ENCODE measurements around the gene ASXL2.
"Not testable (repeated sequence)": the region's sequence is repeated elsewhere in the genome, so short reads cannot be mapped to it uniquely, and the experiment has no call there.

The ASXL2 gene

GRCh38 chr2:25722224-25722623 is 156.1 kb downstream of the ASXL2 start:
- no peaks in the 10 kb centered on the region for H3K9me3 Mint-ChIP-seq
- no peak for ATAC-seq (replicated peaks)

GRCh38 chr2:25720575-25720974 is 157.7 kb downstream of the ASXL2 start:
- H3K27ac Mint-ChIP-seq, result no peak overlapping the region
- H3K36me3 Mint-ChIP-seq (ENCODE audit: insufficient read depth), result no peaks in the 10 kb centered on the region
- DNase-seq (no peak), ATAC-seq (replicated peaks) (no peak)
- no peak overlapping the region for H3K4me3 Mint-ChIP-seq
- peaks cover 13 to 30% of the 10 kb centered on the region in 2 donors for H3K27me3 Mint-ChIP-seq
- H3K9me3 Mint-ChIP-seq, result no peaks in the 10 kb centered on the region
- peaks cover 0 to 6% of the 10 kb centered on the region in 2 donors for H3K4me1 Mint-ChIP-seq (ENCODE audit: low read depth in 2 of 2)

More at GRCh38 chr2:25722224-25722623, 156.1 kb downstream of the ASXL2 start:
- DNase-seq, result no peak
- no peaks in the 10 kb centered on the region for H3K36me3 Mint-ChIP-seq (ENCODE audit: insufficient read depth)
- H3K27me3 Mint-ChIP-seq, result peaks cover 13 to 27% of the 10 kb centered on the region in 2 donors
- H3K4me1 Mint-ChIP-seq (ENCODE audit: low read depth in 2 of 2), result peaks cover 0 to 6% of the 10 kb centered on the region in 2 donors
- H3K27ac Mint-ChIP-seq, result no peak overlapping the region
- no peak overlapping the region for H3K4me3 Mint-ChIP-seq

DNA sequence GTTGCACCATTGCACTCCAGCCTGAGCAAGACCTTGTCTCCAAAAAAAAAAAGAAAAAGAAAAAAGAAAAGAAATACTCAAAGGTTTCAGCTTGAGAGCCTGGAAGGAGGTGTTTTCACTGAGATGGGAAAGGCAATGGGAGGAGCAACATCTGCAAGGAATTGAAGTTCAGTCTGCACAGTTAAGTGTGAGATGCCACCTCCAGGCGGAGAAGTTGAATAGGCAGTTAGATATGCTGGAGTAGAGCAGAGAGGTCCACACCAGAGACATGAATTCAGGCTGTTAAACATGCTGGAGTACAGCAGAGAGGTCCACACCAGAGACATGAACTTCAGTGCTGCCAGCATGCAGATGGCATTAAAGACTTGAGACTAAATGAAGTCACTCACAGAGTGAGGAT is 163.5 kb downstream of the ASXL2 start:
- peaks cover 12 to 60% of the 10 kb centered on the region in 2 donors for H3K27me3 Mint-ChIP-seq

DNA sequence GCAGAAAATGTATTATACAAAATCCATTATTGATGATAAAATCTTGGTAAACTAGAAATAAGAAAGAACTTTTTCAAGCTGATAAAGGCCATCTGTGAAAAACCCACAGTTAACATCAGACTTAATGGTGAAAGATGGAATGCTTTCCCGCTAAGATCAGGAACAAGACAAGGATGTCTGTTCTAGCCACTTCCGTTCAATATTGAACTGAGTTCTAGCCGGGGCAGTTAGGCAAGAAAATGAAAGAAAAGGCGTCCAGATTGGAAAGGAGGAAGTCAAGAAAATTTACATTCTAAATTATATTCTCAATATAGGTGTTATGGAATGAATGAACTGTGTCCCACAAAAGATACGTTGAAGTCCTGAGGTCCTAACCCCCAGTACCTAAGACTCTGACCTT is 165.8 kb downstream of the ASXL2 start:
- ATAC-seq (replicated peaks), result no peak
- DNase-seq, result no peak
- H3K4me3 Mint-ChIP-seq, result no peak overlapping the region
- no peaks in the 10 kb centered on the region for H3K36me3 Mint-ChIP-seq (ENCODE audit: insufficient read depth)
- peaks cover 0 to 6% of the 10 kb centered on the region in 2 donors for H3K4me1 Mint-ChIP-seq (ENCODE audit: low read depth in 2 of 2)
- H3K27me3 Mint-ChIP-seq, result peaks cover 12 to 72% of the 10 kb centered on the region in 2 donors
- H3K27ac Mint-ChIP-seq, result no peak overlapping the region
- no peaks in the 10 kb centered on the region for H3K9me3 Mint-ChIP-seq

More for the DNA sequence above, 163.5 kb downstream of the ASXL2 start:
- DNase-seq (no peak), ATAC-seq (replicated peaks) (no peak)
- H3K4me3 Mint-ChIP-seq, result no peak overlapping the region
- H3K9me3 Mint-ChIP-seq, result no peaks in the 10 kb centered on the region
- H3K4me1 Mint-ChIP-seq (ENCODE audit: low read depth in 2 of 2), result peaks cover 0 to 11% of the 10 kb centered on the region in 2 donors
- no peaks in the 10 kb centered on the region for H3K36me3 Mint-ChIP-seq (ENCODE audit: insufficient read depth)
- H3K27ac Mint-ChIP-seq, result no peak overlapping the region

DNA sequence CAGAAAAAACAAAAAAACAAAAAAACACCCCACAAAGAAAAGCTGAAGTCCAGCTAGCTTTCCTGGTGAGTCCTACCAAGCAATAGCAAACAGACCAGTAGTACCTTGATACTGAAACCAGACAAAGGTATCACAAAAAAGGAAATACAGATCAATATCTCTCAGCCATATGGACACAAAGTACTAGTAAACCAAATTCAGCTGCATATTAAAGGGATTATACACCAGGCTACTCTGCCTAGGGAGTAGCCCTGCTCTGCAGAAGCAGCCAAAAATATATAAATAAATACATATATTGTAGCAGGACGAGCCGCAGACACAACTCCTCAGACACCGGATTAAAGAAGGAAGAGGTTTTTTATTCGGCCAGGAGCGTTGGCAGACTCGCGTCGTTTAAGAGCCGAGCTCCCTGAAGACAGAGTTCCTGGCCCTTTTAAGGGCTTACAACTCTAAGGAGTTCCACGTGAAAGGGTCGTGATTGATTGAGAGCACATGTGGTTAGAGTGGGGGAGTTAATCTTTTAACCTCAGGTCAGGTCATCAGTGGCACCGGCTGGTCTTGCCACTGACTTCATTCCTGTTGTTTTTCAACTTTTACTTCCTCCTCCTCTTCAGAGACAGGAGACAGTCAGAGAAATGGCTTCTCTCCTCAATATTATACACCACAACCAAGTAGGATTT is 166.5 kb downstream of the ASXL2 start:
- Mint-ChIP-seq H3K27ac (peak overlapping the region in 1 of 2 donors; percentile 53), H3K36me3 (ENCODE audit: insufficient read depth) (no peaks in the 10 kb centered on the region), H3K27me3 (peaks cover 12 to 70% of the 10 kb centered on the region in 2 donors), H3K9me3 (no peaks in the 10 kb centered on the region), H3K4me1 (ENCODE audit: low read depth in 2 of 2) (peaks cover 0 to 6% of the 10 kb centered on the region in 2 donors), H3K4me3 (no peak overlapping the region)
- DNase-seq, result no peak
- ATAC-seq (replicated peaks), result no peak

DNA sequence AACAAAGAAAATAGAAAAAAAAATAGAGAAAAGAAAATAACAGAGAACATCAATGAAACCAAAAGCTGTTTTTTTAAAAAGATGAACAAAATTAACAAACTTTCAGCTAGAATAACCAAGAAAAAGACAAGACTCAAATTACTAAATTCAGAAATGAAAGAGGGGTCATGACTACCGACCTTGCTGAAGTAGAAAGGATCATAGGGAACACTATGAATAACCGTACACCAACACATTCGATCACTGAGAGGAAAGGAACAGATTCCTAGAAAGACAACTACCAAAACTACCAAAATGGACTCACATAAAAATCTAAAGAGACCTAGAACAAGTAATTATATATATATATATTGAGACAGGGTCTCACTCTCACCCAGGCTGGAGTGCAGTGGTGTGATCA is 167.5 kb downstream of the ASXL2 start:
- no peak overlapping the region for H3K4me3 Mint-ChIP-seq

DNA sequence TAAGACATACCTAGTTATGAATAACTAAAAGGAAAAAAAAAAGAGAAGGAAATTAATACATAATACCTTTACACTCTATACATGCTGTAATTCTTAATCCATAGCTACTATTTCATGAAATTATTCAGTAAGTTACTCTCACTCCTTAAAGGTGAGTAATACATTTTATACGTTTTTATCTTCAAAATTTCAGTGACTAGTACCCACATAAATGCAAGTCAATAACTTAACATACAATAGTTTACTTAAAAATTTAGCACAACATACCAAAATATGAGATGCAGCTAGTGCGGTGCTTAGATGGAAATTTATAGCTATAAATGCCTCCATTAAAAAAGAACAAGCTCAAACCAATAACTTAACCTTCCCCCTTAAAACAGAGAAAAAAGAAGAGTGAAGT is 168.9 kb downstream of the ASXL2 start:
- no peak overlapping the region for H3K4me3 Mint-ChIP-seq
- H3K9me3 Mint-ChIP-seq, result no peaks in the 10 kb centered on the region
- DNase-seq (no peak), ATAC-seq (replicated peaks) (no peak)
- H3K27ac Mint-ChIP-seq, result no peak overlapping the region
- H3K36me3 Mint-ChIP-seq (ENCODE audit: insufficient read depth), result no peaks in the 10 kb centered on the region
- peaks cover 12 to 60% of the 10 kb centered on the region in 2 donors for H3K27me3 Mint-ChIP-seq
- H3K4me1 Mint-ChIP-seq (ENCODE audit: low read depth in 2 of 2), result peaks cover 0 to 6% of the 10 kb centered on the region in 2 donors

More for the DNA sequence above, 167.5 kb downstream of the ASXL2 start:
- H3K27me3 Mint-ChIP-seq, result peaks cover 12 to 68% of the 10 kb centered on the region in 2 donors
- no peaks in the 10 kb centered on the region for H3K36me3 Mint-ChIP-seq (ENCODE audit: insufficient read depth)
- no peaks in the 10 kb centered on the region for H3K9me3 Mint-ChIP-seq
- no peak overlapping the region for H3K27ac Mint-ChIP-seq
- no peak for DNase-seq
- ATAC-seq (replicated peaks), result no peak
- H3K4me1 Mint-ChIP-seq (ENCODE audit: low read depth in 2 of 2), result peaks cover 0 to 6% of the 10 kb centered on the region in 2 donors

DNA sequence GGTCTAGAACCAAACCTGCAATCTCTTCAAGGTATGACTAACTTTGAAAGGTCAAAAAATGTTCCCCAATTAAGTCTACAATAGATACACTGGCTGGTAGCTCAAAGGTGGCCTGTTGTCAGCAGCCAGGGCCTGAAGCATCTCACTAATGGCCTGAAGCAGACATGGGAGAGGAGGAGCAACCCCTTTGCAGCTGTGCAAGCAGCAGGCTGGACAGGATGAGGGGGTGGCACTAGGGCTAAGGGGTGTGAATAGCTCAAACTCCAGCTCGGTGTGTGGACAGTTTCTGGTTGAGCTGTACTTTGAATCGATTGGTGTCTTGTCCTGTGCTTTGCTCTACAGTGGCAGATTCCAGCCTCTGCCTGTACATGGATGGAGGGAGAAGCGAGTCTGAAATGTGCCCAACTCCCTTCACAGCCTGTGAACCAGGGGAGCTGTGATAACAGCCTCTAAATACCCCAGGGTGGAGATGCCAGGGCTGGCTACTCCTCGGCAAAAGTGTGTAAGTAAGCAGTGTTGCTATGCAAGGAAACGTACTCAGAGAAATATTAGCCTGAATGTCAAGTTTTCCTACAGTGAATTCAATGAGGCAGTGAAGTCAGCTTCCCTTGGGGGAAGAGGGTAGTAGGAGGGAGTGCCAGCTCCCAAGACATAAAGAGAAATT is 170.2 kb downstream of the ASXL2 start:
- Mint-ChIP-seq H3K4me1 (ENCODE audit: low read depth in 2 of 2) (peaks cover 0 to 6% of the 10 kb centered on the region in 2 donors), H3K36me3 (ENCODE audit: insufficient read depth) (no peaks in the 10 kb centered on the region), H3K4me3 (no peak overlapping the region), H3K27ac (no peak overlapping the region), H3K27me3 (peaks cover 12 to 60% of the 10 kb centered on the region in 2 donors), H3K9me3 (no peaks in the 10 kb centered on the region)
- ATAC-seq (replicated peaks) (no peak), DNase-seq (no peak)

GRCh38 chr2:25705575-25705974 is 172.7 kb downstream of the ASXL2 start:
- DNase-seq, result not testable (repeated sequence)

GRCh38 chr2:25701801-25702200 is 176.5 kb downstream of the ASXL2 start:
- no peak overlapping the region for H3K4me3 Mint-ChIP-seq
- DNase-seq (no peak), ATAC-seq (replicated peaks) (no peak)
- H3K9me3 Mint-ChIP-seq, result no peaks in the 10 kb centered on the region
- peaks cover 0 to 3% of the 10 kb centered on the region in 2 donors for H3K27me3 Mint-ChIP-seq
- H3K27ac Mint-ChIP-seq, result peak overlapping the region in 1 of 2 donors; percentile 80
- no peaks in the 10 kb centered on the region for H3K36me3 Mint-ChIP-seq (ENCODE audit: insufficient read depth)
- H3K4me1 Mint-ChIP-seq (ENCODE audit: low read depth in 2 of 2), result peaks cover 0 to 4% of the 10 kb centered on the region in 2 donors

More at GRCh38 chr2:25705575-25705974, 172.7 kb downstream of the ASXL2 start:
- not testable (repeated sequence) for H3K27ac Mint-ChIP-seq; H3K4me1 Mint-ChIP-seq (ENCODE audit: low read depth in 2 of 2); H3K9me3 Mint-ChIP-seq; ATAC-seq (replicated peaks); H3K4me3 Mint-ChIP-seq; H3K36me3 Mint-ChIP-seq (ENCODE audit: insufficient read depth)
- peaks cover 6 to 37% of the 10 kb centered on the region in 2 donors for H3K27me3 Mint-ChIP-seq

- Mint-ChIP-seq H3K27me3 (no peaks in the 10 kb centered on the region), H3K4me1 (ENCODE audit: low read depth in 2 of 2) (peaks cover 0 to 4% of the 10 kb centered on the region in 2 donors), H3K27ac (no peak overlapping the region), H3K36me3 (ENCODE audit: insufficient read depth) (no peaks in the 10 kb centered on the region), H3K4me3 (no peak overlapping the region), H3K9me3 (no peaks in the 10 kb centered on the region)
- peak; percentile 45 for ATAC-seq (replicated peaks)
- DNase-seq, result peak; percentile 7 to 31 (median 13)
These were observed 178.0 kb downstream of the ASXL2 start for GRCh38 chr2:25700221-25700660.

- ATAC-seq (replicated peaks) (no peak), DNase-seq (no peak)
- Mint-ChIP-seq H3K27ac (no peak overlapping the region), H3K9me3 (no peaks in the 10 kb centered on the region), H3K27me3 (no peaks in the 10 kb centered on the region), H3K4me1 (ENCODE audit: low read depth in 2 of 2) (peaks cover 0 to 4% of the 10 kb centered on the region in 2 donors), H3K4me3 (no peak overlapping the region), H3K36me3 (ENCODE audit: insufficient read depth) (no peaks in the 10 kb centered on the region)
These were observed 179.1 kb downstream of the ASXL2 start for GRCh38 chr2:25699216-25699615.

DNA sequence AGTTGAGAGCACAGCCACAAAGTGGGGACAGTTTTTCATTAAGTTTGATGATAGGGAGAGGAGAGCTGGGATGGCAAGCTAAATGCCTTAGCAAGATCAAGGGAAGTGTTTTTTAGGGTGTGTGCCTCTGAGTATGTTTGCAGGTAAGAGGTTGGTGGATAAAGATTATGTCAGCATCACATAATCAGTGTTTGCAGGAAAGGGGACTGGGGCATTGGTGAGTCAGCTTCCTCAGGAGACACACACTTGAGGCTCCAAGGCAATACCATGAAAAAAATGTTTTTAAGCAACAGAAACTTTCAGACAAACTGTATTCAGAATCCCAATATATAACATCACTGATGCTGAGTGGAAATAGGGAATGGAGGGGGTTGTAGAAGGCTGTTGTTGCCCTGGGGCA is 179.5 kb downstream of the ASXL2 start:
- H3K4me1 Mint-ChIP-seq (ENCODE audit: low read depth in 2 of 2), result peaks cover 0 to 4% of the 10 kb centered on the region in 2 donors
- DNase-seq, result no peak
- H3K4me3 Mint-ChIP-seq, result no peak overlapping the region
- ATAC-seq (replicated peaks), result no peak
- no peak overlapping the region for H3K27ac Mint-ChIP-seq
- no peaks in the 10 kb centered on the region for H3K9me3 Mint-ChIP-seq
- H3K36me3 Mint-ChIP-seq (ENCODE audit: insufficient read depth), result no peaks in the 10 kb centered on the region
- H3K27me3 Mint-ChIP-seq, result no peaks in the 10 kb centered on the region

Measured in effector memory CD8-positive, alpha-beta T cell (primary cell).